Gastroesophageal sphincter (tissue), 3 donors: ENCODE results near the gene DDX6.

ENCODE experiments used
- POLR2A ChIP-seq, 2 donors: fragments of 450-650 bp; IDR thresholded peaks; one replicate each; pipeline ENCODE4 v1.6.1; 2017; ENCODE audit warnings: antibody characterized with exemption in 2 of 2, mild to moderate bottlenecking in 2 of 2, moderate library complexity in 1 of 2
- TF ChIP-seq, protein P1 (sequence below), 4 experiments: fragments of 200-600 bp in 2 of 4; fragments of 450-650 bp in 2 of 4; sonication (generic) in 1 of 4; IDR thresholded peaks; one replicate each; pipeline ENCODE4 v1.5.1; 2017 to 2019; ENCODE audit warnings: antibody characterized with exemption in 4 of 4, mild to moderate bottlenecking in 2 of 4, moderate library complexity in 2 of 4

DNA sequence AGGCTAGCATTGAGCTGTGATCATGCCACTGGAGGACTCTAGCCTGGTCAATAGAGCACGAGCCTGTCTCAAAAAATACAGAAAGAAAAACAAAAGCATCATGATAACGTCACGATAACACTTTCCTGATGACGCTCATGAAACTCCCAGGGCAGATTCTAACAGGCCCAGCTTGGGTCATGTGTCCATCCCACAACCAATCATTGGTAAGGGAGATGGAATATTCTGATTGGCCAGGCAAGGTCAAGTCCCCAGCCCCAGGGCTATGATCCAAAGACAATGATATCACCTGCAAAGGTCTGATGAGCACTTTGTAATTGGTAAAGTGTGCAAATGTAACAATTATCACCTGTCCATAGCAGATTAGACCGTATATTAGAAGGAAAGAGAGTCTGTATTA lies 21.5 kb upstream of the DDX6 start:
- TF ChIP-seq, protein P1, sequence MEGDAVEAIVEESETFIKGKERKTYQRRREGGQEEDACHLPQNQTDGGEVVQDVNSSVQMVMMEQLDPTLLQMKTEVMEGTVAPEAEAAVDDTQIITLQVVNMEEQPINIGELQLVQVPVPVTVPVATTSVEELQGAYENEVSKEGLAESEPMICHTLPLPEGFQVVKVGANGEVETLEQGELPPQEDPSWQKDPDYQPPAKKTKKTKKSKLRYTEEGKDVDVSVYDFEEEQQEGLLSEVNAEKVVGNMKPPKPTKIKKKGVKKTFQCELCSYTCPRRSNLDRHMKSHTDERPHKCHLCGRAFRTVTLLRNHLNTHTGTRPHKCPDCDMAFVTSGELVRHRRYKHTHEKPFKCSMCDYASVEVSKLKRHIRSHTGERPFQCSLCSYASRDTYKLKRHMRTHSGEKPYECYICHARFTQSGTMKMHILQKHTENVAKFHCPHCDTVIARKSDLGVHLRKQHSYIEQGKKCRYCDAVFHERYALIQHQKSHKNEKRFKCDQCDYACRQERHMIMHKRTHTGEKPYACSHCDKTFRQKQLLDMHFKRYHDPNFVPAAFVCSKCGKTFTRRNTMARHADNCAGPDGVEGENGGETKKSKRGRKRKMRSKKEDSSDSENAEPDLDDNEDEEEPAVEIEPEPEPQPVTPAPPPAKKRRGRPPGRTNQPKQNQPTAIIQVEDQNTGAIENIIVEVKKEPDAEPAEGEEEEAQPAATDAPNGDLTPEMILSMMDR (IDR thresholded peaks at IDR 0.05), result no peak
- no peak for TF ChIP-seq POLR2A (IDR thresholded peaks at IDR 0.05)
